Measurements from ENCODE around the gene FCRL6.

The FCRL6 gene

GRCh38 chr1:159838715-159839114 is 36.6 kb downstream of the FCRL6 start:
- DNase-seq: no peak

- DNase-seq: no peak
Observed at GRCh38 chr1:159839116-159839849, 37.1 kb downstream of the FCRL6 start.

GRCh38 chr1:159841749-159842148 is 39.6 kb downstream of the FCRL6 start:
- no peak for DNase-seq

- DNase-seq: no peak
Observed at GRCh38 chr1:159843459-159843858, 41.3 kb downstream of the FCRL6 start.

- no peak for DNase-seq
Observed at GRCh38 chr1:159845751-159846629, 43.8 kb downstream of the FCRL6 start.

DNA sequence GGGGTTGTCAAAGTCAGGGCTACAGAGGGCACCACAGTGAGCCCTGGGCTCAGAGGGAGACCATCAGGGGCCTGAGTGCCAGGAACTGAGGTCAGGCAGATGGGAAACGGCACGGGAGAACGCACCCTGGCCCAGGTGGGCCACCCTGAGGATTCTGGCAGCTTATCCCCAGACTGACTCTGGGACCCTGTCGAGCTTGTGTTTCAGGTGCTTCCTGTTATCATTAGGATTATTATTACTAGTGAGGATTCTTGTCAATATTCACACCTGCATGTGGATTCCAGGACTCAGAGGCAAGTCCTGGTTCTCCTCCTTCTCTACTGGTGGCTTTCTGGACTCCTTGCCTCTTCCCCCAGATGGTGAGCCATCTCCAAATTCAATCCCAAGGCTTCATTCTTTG is 45.1 kb downstream of the FCRL6 start:
- no peak for DNase-seq

DNA sequence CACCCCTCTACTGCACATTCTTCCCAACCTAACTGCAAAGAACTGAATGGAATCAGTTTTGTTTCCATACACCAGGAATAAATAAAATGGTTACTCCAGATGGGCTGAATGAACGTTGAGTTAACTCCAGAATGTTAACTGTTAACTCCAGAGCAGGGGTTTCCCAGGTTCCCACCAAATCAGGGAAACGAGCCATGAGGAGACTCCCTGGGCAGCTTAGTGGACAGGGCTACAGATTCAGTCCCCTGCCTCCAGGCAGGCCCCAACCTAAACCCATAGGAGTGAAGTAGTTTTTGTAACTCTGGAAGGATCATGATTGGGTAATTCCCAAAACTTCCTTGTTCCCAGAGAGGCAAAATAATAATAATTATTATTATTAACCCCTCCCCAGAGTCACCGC is 46.2 kb downstream of the FCRL6 start:
- no peak for DNase-seq

DNA sequence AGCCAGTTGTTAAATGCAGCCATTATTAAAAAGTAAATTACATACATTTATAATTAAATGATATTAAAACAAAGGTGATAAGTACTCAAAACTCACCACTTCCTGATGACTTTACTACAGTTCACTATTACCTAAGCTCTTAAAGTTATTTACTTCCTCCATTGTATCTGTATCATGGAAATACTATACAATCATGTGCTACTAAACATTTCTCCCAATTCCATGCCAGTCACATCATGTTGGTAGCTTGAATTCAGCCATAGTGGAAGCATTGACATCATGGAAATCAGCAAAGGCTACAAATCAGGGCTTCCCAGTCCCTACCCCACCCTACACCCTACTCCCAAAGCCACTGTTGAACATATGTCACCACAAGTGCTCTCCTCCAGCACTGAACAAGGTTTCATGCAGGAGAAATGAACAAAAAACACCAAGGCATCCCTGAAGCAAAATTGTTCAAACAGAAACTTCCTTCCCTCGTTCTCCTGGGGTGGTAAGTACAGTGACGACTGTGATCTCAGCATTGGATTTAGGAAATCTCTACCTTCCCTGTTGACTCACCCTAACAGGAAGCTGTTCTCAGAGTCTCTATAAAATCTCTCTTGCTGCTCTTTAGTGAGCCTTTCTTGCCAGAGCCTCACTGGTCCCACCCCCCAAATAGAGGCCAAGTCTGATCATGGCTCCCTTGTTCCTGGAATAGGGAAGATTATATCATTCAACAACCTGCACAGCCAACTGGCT is 47.6 kb downstream of the FCRL6 start:
- no peak for DNase-seq

DNA sequence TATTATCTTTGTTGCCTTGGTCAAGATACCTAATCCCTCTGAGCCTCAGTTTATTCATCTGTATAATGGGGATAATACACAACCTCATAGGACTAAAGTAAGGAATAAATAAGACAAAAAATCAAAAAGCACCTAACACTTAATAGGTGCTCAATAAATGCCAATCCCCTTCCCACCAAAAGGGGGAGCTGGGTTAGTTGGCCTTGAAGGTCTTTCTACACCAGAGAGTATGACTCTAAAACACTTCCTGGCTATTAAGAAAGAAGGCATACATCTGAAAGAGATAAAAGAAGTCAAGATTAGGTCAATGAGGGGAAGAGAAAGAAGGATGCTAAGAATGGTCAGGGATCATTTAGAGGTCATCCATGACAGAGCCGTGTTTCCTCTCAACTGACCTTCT is 49.2 kb downstream of the FCRL6 start:
- no peak for DNase-seq

DNA sequence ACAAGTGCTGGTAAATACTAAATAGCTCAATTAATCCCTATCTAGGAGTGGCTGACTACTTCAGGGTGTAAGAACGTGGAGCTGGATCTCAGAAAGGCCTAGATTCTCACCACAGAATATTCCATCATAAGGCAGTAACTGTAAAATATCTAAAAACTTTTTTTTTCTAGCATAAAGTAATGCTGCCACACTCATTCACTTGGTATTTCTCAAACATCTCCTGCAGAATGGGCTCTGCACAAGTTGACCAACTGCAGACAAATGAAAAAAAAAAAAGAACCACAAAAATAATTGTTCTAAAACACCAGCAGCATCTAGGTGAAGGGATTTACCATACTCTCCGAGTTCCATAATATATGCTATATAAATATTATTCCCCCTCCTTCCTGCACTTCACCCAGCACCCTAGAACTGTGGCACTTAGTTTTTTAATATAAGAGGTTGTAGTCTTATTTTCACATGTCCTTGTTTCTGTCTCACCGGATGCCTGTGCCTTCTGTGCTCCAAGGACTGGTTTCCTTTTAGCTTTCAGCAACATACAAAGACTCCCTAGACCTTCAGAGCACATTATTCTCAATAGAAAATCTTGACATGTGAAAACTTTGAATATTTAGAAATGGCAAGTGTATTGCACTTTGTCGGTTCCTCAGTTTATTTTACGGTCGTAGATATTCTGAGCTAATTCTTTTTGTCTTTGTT is 51.4 kb downstream of the FCRL6 start:
- no peak for DNase-seq

- no peak for DNase-seq
Observed at GRCh38 chr1:159854116-159854692, 52.0 kb downstream of the FCRL6 start.

GRCh38 chr1:159854693-159855192 is 52.6 kb downstream of the FCRL6 start:
- DNase-seq: no peak

DNA sequence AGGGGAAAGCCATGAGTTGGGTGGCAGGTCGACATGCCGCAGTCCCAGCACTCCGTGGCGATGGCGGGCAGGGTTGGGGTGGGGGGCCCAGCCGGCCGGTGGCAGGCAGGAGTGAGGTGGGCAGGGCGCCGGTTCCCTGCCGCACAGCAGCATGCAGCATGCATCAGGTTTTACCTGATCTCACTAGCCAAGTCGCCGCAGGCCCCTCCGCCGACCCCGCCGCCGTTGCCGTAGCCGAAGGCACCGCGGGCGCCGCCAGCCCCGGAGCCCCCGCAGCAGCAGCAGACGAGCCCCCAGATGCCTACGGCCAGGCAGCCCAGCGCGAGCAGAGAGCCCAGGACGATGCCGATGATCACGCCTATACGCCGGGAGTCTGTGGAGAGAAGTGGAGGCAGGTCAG is 53.5 kb downstream of the FCRL6 start:
- no peak for DNase-seq

DNA sequence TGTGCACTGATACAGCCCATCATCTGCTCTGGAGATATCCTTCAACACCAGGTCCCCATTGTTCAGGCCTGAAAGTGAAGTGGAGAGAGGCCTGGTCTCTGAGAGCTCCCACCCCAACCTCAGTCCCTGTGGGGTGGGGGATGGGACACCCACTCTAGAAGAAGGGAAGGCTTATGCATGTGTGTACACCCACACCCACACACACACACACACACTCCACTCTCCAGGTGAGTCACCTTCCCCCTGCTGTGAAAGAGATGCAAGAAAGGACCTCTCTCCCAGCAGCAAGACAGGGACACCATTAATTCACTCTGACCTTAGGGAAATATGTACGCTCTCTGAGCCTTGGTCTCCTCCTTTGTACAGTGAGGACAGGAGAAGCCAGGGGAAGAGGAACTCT is 54.4 kb downstream of the FCRL6 start:
- DNase-seq: no peak

DNA sequence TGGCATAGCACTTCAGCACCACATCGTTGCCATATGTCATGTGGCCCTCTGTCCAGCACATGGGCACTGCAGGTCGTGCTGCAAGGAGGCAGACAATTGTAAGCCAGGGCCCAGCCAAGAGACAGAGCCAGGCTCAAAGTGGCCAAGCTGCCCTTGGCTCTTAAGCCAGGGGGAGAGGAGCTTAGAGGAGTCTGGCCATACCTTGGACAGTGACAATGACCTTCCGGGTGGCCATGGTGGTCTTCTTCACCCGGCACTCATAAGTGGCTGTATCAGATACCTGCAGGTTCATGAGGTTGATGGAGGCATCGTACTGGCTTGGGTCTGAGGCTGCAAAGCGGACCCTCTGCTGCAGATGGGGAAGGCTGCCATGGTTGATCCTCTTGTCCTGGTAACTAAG is 55.7 kb downstream of the FCRL6 start:
- no peak for DNase-seq

GRCh38 chr1:159859767-159860322 is 57.7 kb downstream of the FCRL6 start:
- DNase-seq: no peak

GRCh38 chr1:159860456-159860855 is 58.3 kb downstream of the FCRL6 start:
- no peak for DNase-seq

- DNase-seq: no peak
Observed at GRCh38 chr1:159861218-159861617, 59.1 kb downstream of the FCRL6 start.

GRCh38 chr1:159862031-159862430 is 59.9 kb downstream of the FCRL6 start:
- DNase-seq: no peak

GRCh38 chr1:159862557-159862956 is 60.4 kb downstream of the FCRL6 start, which contains the start of gene VSIG8:
Gene VSIG8 (minus strand): TSS chr1:159862657. CDS start chr1:159862521, 136 bp downstream.
- no peak for DNase-seq

- DNase-seq: no peak
Observed at GRCh38 chr1:159864262-159864661, 62.1 kb downstream of the FCRL6 start.
